NOMO-1 (cell line): ENCODE results near the gene ATP5F1D.
A peak's percentile ranks its signal among the peaks of the same experiment; 100 is the strongest.
"Not testable (repeated sequence)": the region's sequence is repeated elsewhere in the genome, so short reads cannot be mapped to it uniquely, and the experiment has no call there.

ENCODE experiments used
- DNase-seq, 2 experiments: peaks; one replicate each; lab custom pipeline; 2025; ENCODE audit not compliant: unreplicated experiment in 2 of 2; lab: John Stamatoyannopoulos, UW

ATP5F1D gene

DNA sequence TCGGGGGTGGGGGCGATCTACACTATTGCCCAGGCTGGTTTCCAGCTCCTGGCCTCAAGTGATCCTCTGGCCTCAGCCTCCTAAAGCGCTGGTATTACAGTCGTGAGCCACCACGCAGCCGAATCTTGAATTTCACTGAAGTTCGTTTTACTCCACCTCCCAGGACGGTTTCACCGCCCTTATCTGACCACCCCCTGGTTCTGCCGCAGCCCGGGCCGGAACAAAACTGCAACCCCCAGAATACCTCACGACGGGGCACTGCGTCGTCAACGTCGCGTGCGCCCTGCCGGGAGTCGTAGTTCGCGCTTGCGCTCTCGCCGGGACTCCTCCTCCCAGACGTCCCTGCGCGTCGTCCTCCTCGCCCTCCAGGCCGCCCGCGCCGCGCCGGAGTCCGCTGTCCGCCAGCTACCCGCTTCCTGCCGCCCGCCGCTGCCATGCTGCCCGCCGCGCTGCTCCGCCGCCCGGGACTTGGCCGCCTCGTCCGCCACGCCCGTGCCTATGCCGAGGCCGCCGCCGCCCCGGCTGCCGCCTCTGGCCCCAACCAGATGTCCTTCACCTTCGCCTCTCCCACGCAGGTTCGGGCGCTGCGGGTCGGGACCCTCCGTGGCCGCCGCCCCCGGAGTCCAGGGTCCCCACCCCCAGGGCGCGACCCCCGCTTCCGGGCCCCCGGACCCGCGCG, at the start of gene ATP5F1D:
TSS of gene ATP5F1D (plus strand) at position 335 of the 679 bp plus-strand sequence. CDS start at position 435, 100 bp downstream.
- DNase-seq, result peak; percentile 90 to 94

DNA sequence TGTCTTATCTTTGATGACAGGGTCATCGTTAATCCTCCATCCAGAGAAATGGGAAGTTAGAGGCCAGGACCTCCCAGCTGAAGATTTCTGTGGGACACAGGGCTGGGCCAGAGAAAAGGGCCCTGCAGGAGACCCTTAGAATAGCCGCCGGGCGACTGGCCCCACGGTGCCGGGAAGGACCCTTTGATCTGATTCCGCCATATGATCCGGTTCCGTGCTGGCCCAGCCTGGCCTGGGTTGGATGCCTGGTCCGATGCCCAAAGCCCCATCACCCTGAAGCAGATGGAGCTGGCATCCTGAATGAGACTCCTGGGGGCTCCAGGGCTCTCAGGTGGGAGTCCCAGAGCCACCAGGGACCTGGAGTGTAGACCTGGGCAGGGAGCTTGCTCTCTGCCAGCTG, 42.0 kb upstream of the ATP5F1D start:
- no peak for DNase-seq

DNA sequence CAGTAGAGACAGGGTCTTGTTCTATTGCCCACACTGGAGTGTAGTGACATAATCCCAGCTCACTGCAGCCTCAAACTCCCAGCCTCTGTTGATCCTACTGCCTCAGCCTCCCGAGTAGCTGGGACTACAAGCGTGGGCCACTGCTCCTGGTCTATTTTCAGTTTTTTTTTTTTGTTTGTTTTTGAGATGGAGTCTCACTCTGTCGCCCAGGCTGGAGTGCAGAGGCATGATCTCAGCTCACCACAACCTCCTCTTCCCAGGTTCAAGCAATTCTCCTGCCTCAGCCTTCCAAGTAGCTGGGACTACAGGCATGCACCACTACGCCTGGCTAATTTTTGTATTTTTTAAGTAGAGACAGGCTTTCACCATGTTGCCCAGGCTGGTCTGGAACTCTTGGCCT, 40.9 kb upstream of the ATP5F1D start:
- not testable (repeated sequence) for DNase-seq

DNA sequence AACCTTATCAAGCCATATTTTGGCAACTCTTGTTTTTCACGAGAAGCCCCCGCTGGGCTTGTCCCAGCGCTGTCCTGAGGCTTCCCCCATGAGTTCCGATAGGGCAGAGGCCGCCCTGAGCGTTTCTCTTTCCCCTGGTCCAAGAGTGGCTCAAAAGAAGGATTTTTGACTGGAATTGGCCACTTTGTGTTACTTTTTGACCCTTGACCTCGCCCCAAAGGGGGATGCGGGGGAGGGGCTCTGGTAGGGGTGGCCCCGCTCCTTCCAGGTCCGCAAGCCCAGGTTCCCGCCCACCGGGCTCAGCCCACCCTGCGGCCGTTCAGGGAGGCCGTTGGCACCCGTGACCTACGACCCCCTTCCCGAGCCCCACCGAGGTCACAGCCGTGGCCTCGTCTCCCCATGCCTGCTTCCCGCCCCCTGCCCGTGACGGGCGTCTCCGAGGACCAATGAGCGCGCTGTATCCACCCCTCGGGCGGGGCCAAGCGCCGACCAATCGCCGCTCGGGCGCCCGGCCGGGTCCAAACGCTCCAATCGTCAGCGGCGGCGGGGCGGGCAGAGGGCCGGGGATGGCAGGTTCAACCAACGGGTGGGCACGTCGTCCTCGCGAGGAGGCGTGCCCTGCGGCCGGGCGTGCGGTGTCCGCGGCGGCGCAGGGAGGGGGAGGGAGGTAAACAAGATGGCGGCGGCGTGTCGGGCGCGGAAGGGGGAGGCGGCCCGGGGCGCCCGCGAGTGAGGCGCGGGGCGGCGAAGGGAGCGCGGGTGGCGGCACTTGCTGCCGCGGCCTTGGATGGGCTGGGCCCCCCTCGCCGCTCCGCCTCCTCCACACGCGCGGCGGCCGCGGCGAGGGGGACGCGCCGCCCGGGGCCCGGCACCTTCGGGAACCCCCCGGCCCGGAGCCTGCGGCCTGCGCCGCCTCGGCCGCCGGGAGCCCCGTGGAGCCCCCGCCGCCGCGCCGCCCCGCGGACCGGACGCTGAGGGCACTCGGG, 36.1 kb upstream of the ATP5F1D start, which contains the start of gene STK11:
TSS of gene STK11 (plus strand) at position 665 of the 986 bp plus-strand sequence. CDS start 1,136 bp downstream, outside the sequence.
- peak; percentile 95 to 99 for DNase-seq

DNA sequence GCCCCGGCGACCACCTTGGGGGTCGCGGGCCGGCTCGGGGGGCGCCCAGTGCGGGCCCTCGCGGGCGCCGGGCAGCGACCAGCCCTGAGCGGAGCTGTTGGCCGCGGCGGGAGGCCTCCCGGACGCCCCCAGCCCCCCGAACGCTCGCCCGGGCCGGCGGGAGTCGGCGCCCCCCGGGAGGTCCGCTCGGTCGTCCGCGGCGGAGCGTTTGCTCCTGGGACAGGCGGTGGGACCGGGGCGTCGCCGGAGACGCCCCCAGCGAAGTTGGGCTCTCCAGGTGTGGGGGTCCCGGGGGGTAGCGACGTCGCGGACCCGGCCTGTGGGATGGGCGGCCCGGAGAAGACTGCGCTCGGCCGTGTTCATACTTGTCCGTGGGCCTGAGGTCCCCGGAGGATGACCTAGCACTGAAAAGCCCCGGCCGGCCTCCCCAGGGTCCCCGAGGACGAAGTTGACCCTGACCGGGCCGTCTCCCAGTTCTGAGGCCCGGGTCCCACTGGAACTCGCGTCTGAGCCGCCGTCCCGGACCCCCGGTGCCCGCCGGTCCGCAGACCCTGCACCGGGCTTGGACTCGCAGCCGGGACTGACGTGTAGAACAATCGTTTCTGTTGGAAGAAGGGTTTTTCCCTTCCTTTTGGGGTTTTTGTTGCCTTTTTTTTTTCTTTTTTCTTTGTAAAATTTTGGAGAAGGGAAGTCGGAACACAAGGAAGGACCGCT, 35.2 kb upstream of the ATP5F1D start:
- no peak for DNase-seq

DNA sequence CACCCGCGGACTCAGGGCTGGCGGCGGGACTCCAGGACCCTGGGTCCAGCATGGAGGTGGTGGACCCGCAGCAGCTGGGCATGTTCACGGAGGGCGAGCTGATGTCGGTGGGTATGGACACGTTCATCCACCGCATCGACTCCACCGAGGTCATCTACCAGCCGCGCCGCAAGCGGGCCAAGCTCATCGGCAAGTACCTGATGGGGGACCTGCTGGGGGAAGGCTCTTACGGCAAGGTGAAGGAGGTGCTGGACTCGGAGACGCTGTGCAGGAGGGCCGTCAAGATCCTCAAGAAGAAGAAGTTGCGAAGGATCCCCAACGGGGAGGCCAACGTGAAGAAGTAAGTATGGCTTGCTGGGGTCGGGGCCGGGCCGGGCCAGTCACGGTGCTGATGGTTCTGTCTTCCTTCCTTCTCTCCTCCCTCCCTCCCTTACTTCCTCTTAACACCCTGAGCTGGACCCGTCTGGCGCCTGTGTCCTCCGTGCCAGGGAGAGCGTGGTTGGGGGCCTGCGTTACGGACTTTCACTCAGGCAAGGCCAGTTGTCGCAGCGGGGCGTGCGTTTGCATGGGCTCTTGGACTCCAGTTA, 34.6 kb upstream of the ATP5F1D start:
- peak; percentile 11 to 32 for DNase-seq

DNA sequence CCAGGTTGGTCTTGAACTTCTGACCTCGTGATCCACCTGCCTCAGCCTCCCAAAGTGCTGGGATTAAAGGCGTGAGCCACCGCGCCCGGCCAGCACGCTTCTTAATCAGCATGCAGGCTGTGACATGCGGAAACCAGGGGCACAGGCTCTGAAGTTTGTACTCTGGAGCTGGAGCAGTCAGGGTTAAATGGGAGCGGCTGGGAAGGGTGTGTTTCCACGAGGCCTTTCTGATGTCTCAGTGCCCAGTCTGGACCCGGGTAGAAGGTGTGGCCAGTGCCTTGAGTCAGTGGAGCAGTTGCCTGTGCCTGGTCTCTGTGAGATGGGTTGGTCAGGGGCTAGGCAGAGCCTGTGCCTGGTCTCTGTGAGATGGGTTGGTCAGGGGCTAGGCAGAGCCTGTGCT, 32.7 kb upstream of the ATP5F1D start:
- not testable (repeated sequence) for DNase-seq

DNA sequence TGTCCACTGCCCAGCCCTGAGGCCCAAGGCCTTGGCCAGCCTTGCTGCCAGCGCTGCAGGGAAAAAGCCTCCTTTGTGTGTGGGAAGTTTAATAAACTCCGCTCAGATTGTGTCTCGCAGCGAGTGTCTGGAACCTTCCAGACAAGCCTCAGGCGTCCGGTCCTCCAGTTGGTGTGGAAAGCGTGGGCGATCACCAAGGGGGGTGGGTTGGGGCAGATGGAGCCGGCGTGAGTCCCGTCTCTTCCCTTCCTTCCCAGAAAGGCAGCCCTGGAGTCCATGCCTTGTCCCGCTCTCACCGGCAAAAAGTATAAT, 31.4 kb upstream of the ATP5F1D start:
- DNase-seq, result no peak

DNA sequence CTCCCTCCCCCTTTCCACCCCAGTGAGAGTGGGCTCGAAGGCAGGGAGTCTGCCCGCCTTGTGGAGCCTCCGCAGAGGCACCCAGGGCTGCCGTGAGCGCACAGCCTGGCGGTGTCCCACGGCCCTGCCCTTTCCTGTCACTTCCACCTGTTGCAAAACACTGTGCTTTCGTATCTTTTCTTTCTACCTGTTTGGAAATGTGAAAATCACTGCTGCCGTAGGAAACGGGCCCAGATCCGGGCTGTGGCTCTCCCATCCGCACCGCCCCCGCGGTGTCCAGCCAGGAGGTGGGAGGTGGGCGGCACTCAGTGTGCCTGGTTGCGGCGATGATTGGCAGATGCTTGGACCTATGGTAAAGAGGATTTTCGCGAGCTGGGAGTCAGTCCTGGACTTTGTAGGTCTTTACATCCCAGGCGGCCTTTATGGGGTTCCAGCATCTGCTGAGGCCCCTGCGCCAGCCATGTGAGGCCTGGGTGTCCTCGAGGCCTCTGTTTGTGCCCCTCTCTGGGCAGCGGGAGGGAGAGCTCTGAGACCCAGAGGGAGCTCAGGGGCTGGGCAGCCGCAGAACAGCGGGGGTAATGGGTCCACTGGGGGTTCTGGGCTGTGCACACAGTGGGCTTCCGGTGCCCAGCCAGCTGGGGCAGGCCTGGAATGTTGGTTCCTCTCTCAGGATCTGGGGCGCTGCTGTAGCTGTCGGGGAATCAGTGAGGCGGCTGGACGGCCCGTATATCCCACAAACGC, 29.9 kb upstream of the ATP5F1D start:
- DNase-seq, result no peak

DNA sequence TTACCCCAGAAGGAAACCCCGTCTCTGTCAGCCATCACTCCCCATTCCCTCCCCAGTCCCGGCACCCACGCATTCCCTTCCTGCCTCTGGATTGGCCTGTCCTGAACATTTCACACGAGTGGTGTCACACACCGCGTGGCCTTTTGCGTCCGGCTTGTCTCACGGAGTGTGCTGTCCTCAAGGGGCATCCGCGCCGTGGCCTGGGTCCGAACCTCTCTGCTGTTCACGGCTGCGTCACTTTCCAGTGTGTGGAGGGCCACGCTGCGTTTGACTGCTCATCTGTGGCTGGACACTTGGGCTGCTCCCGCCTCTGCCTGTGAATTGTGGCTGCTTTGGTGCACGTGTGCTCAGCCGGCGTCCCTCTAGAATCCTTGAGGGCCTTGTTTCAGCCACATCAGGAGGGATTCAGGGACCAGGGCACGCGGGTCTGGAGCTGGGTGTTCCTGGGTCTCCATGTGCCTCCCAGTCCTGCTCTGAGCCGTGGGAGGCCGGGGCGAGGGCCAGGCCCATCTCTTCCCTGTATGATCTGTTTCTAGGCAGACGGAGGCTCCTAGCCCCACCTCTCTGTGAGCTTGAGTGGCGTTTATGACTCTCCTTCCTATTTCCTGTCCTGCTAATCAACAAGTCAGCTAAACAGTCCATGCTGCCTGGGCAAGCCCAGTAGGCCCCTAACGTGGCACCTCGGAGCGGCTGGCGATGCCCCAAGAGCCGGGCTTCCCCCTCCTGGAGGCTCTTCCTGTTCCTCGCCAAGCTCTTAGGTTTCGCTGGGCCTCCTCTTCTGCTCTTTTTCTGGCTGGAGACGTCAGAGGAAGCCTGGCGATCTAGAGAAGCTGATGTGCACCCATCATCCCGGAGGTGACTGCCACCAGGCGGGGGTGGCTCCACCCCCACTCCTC, 27.9 kb upstream of the ATP5F1D start:
- DNase-seq, result peak; percentile 55 to 72

DNA sequence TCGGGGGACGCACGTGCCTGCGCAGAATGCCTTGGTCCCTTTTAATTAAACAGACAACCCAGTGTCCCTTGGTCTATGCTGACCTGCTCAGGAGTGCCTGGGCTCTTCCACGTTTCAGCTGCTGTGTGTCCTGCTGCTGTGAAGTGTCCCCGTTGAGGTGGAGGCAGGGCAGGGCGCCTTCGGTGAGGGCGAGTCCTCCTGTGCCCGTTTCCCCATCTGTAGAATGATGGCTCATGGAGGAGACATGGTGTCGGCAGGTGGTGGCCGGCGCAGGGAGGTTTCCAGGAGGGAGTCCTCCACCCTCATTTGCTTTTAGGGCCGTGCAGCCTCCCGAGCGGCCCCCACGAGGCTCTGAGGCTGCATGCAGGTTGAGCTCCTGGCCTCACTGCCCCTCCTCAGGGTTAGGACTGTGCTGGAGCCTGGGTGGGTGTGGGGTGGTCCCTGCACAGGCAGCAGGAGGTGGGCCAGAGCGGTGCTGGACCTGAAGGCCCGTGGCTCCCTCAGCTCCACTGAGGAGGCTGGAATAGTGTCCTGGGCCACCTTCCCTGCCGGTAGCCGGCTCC, 27.2 kb upstream of the ATP5F1D start:
- no peak for DNase-seq

DNA sequence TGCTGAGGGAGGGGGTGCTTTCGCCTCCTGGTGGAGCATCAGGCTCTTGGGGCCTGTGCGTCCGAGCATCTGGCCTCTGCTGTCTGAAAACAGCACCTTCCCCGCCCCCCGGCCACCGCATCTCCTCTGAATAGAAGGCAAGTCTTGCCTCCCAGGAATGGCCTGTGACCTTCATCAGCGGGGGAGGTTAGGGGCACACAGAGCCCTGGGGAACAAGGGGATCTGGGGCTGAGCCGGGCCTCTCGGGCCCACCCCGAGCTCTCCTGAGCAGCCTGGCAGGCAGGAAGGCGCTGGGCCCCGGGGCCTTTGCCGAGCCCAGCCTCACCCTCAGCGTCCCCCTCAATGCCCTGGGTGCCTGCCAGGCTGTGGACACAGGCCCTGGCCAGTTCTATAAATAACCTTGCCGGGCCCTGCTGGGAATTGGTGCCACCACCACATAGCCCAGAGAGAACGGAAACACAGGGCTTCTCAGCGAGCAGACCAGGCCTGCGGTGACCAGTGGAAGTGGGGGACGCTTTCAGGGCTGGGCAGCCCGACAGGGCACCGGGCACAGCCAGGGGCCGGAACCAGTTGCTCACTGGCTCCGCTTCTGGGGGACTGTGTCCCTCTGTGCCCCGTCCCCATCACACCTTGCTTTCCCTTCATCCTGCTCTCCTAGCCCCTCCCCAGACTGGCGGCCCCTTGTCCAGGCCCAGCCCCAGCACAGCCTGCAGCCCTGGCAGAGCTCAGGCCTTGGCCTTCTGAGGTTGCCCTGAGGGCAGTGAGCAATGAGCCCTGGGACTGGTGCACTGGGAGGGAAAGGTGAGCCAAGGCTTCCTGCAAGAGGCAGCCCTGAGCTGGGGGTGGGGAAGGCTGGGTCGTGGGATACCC, 26.5 kb upstream of the ATP5F1D start:
- no peak for DNase-seq

DNA sequence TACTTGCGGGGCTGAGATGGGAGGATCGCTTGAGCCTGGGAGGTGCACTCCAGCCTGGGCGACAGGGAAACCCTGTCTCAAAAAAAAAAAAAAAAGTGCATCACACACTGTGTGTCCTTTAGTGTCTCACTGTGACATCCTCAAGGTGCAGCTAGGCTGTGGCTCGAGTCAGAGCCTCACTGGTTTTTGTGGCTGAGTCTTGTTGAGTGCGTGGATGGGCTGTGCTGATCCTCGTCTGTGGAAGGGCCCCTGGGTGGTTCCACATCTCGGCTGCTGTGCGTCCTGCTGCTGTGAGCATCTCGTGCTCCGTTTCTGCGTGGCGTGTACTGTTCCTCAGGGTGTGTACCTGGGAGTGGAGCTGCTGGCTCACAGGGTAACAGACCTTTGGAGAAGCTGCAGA, 24.8 kb upstream of the ATP5F1D start:
- DNase-seq, result no peak

DNA sequence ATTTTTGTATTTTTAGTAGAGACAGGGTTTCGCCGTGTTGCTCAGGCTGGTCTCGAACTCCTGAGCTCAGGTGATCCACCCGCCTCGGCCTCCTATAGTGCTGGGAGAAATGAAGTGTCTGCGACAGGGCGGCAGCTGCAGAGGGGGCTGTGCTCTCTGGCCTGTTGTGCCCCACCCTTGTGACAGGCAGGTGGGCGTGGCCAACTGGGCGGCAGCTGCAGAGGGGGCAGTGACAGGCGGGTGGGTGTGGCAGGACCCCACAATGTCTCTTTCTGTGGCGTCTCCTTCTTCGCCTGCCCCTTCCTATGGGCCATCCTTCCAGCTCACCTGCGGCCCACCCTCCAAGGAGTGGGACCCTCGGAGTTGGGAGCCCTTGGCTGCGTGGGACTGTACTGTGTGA, 24.2 kb upstream of the ATP5F1D start:
- no peak for DNase-seq

DNA sequence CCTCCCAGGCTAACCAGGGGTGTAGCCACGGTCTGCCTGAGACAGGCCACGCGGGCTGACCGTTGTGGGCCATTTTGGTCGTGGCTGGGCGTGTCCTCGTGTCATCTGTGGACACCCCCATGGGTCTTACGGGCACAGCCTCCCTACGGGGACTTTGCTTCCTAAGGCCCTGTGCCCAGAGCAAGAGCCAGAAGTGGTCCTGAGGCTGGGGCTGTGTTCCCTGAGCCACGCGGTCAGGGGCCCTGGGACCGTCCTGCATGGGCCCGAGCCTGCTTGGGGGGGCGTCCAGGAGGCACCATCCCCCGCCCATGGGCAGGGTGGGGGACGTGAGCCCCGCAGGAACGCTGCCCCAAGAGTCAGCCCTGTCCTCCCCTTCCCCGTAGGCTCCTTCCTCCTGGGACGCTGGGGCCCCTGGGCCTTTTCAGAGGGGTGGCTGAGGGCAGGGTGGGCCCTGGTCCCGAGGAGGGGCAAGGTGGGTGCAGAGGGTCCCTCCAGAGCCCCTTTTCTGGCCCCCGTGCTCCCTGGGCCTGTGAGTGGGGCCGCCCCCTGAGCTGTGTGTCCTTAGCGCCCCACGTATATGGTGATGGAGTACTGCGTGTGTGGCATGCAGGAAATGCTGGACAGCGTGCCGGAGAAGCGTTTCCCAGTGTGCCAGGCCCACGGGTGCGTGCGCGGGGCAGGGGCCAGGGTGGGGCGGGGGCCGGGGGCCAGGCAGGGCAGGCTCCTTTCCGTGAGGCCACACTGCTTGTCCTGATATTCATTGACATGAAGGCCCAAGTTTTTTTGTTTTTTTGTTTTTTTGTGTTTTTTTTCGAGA, 22.6 kb upstream of the ATP5F1D start:
- no peak for DNase-seq

DNA sequence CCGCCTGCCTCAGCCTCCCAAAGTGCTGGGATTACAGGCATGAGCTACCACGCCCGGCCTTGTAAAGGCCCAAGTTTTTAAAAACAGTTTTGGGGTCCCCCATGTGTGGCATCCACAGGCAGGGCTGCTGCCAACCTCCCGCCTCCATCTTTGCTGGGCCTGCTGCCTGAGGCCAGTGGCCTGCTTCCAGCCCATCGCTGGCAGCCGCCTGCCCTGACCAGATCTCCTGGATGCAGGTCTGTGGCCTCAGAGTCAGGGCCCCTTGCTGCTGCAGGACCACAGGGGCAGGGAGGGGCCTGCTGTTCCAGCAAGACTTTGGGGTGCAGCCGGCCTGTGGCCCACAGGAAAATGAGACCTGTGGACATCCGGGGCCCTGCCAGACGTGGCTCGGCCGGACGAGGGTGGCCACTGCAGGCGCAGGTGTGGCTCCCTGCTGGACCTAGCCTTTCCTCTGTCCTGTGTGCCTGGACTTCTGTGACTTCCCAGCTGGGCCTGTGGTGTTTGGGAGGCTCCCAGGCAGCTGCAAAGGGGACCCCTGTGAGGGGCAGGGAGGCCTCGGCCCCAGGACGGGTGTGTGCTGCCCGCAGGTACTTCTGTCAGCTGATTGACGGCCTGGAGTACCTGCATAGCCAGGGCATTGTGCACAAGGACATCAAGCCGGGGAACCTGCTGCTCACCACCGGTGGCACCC, 21.6 kb upstream of the ATP5F1D start:
- DNase-seq, result no peak
